NT2/D1 (cell line): Measurements from ENCODE around the gene CP.
"Not testable (repeated sequence)": the region's sequence is repeated elsewhere in the genome, so short reads cannot be mapped to it uniquely, and the experiment has no call there.

Source experiments
- DNase-seq: peaks from one replicate; pipeline ENCODE4 v3.0.0-alpha.2; 2011; ENCODE audit warnings: low read depth, low spot score
- H3K27me3 ChIP-seq: 2 replicates; pipeline ENCODE4 v1.6.0; 2011; ENCODE audit warnings: mild to moderate bottlenecking; ENCODE audit not compliant: insufficient read length, insufficient read depth
- H3K36me3 ChIP-seq: 2 replicates; pipeline ENCODE4 v1.6.1; 2011; ENCODE audit warnings: mild to moderate bottlenecking, low read length, mixed read lengths; ENCODE audit not compliant: insufficient read depth, insufficient read length
- H3K4me1 ChIP-seq: 2 replicates; pipeline ENCODE4 v1.5.1; 2011; ENCODE audit not compliant: insufficient read depth, insufficient read length
- H3K4me3 ChIP-seq: 2 replicates; pipeline ENCODE4 v1.5.1; 2011; ENCODE audit warnings: low read depth; ENCODE audit not compliant: insufficient read length
- H3K9ac ChIP-seq: 2 replicates; pipeline ENCODE4 v1.6.0; 2011; ENCODE audit warnings: low read depth; ENCODE audit not compliant: insufficient read length
- H3K9me3 ChIP-seq: 2 replicates; pipeline ENCODE4 v1.5.1; 2011; ENCODE audit warnings: mild to moderate bottlenecking, low read length; ENCODE audit not compliant: insufficient read depth
- SUZ12 ChIP-seq: IDR thresholded peaks from 2 replicates; pipeline ENCODE4 v1.6.1; 2011; ENCODE audit not compliant: insufficient read length, insufficient read depth; ENCODE audit errors: extremely low read depth
- YY1 ChIP-seq: IDR thresholded peaks from 2 replicates; pipeline ENCODE4 v1.6.1; 2011; ENCODE audit not compliant: insufficient read length, insufficient read depth
- ZNF274 ChIP-seq: IDR thresholded peaks from 2 replicates; pipeline ENCODE4 v1.6.1; 2011; ENCODE audit warnings: mild to moderate bottlenecking, low read depth, low read length

The CP gene

GRCh38 chr3:149252272-149252671 lies 30.6 kb upstream of the CP start:
- Histone ChIP-seq H3K4me3 (no peak overlapping the region), H3K9ac (no peak overlapping the region), H3K36me3 (no peaks in the 10 kb centered on the region), H3K9me3 (no peaks in the 10 kb centered on the region), H3K27me3 (no peaks in the 10 kb centered on the region), H3K4me1 (no peaks in the 10 kb centered on the region)
- no peak for DNase-seq
- TF ChIP-seq ZNF274: no peak
- TF ChIP-seq YY1: no peak
- TF ChIP-seq SUZ12: no peak

- DNase-seq: no peak
- Histone ChIP-seq H3K4me3 (no peak overlapping the region), H3K9me3 (no peaks in the 10 kb centered on the region), H3K9ac (no peak overlapping the region), H3K36me3 (no peaks in the 10 kb centered on the region), H3K27me3 (no peaks in the 10 kb centered on the region), H3K4me1 (no peaks in the 10 kb centered on the region)
- no peak for TF ChIP-seq ZNF274
- TF ChIP-seq SUZ12: no peak
- no peak for TF ChIP-seq YY1
Measured at GRCh38 chr3:149251186-149251585, 29.6 kb upstream of the CP start.

GRCh38 chr3:149247929-149248691 lies 26.5 kb upstream of the CP start:
- DNase-seq: no peak
- TF ChIP-seq YY1 (no peak), SUZ12 (no peak), ZNF274 (no peak)
- Histone ChIP-seq H3K4me3 (no peak overlapping the region), H3K27me3 (no peaks in the 10 kb centered on the region), H3K4me1 (no peaks in the 10 kb centered on the region), H3K9me3 (no peaks in the 10 kb centered on the region), H3K9ac (no peak overlapping the region), H3K36me3 (no peaks in the 10 kb centered on the region)

DNA sequence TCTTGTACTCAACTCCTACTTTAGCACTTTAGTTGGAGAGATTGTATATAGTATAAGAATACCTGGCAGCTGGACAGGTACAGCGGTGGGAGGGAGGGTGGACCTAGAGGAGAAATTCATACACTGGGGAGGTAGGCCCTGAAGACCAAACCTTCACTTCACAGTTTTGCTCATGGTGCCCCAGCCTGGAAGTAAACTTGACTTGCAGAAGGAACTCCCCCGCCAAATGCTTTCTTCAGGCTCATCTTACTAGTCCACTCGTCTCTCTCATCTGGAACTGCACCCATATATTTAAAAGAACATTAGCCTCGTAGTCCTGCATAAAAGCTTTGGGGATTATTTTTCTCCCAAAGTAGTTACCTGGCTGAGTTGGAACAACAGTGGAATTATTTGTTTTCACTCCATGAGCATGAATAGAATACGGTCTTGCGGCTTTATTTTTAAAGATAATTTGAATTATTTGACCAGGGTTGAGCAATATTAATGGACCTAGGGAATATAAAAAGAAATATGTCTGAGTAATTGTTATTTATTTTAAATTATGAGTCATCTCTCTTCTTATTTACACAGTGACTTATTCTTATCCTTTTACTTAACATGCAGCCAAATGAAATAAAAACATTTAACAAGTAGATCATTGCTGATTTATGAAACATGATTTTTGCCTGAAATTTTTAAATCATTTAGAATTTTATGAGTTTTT lies 25.5 kb upstream of the CP start:
- Histone ChIP-seq H3K27me3 (no peaks in the 10 kb centered on the region), H3K9me3 (no peaks in the 10 kb centered on the region), H3K36me3 (no peaks in the 10 kb centered on the region), H3K9ac (no peak overlapping the region), H3K4me3 (no peak overlapping the region), H3K4me1 (no peaks in the 10 kb centered on the region)
- TF ChIP-seq SUZ12 (no peak), ZNF274 (no peak), YY1 (no peak)
- no peak for DNase-seq

DNA sequence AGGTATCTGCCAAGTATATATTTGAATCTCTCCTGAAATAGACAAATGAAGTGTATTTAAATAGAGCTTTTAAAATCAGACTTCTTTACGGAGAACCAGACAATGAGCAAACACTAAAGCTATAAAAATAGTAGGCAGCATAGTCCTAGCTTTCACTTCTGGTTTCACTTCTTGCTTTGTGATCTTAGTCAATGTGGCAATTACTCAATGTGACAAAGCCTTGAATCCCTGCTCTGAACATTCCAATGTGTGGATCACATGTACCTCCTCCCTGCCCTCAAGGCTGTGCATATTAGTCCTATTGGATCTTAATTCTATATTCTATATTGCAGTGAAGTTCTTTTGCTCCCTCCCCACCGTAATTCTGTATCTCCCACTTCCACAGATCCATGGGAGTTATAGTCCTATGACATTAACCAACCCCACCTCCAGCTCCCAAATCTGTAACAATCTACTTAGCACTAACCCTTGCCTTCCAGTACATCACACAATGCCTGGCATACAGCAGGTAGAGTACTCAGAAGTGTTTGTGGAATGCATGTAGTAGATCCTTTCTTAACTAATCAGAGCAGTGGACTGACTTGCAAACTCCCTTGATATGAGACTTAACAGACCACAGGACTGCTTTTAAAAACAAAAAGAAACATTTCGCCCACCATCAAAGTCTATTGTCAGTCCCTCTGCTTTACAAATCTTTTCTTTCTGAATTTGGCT lies 24.3 kb upstream of the CP start:
- no peak for TF ChIP-seq ZNF274
- no peak for TF ChIP-seq SUZ12
- TF ChIP-seq YY1: no peak
- DNase-seq: no peak
- no peak overlapping the region for H3K9ac ChIP-seq

DNA sequence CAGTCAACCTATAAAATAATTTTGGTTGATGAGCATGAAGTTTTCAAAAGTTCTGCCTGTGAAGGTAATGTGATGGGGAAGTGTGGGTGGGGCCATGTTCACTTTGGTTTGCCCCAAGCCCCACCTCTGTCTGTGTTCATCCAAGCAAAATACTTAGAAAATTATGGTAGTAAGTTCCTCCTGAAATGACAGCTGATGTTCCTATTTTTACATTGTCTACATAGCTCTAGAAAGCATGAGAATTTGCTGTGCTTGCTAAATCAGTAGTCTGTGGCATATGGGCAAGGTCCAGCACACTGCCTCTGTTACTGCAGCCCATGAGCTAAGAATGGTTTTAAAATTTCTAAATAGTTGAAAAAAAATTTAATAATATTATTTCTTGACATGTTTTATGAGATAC lies 21.9 kb upstream of the CP start:
- no peak overlapping the region for H3K4me3 ChIP-seq
- TF ChIP-seq SUZ12 (no peak), YY1 (no peak), ZNF274 (no peak)
- H3K4me1 ChIP-seq: no peaks in the 10 kb centered on the region
- no peaks in the 10 kb centered on the region for H3K9me3 ChIP-seq
- DNase-seq: no peak
- no peaks in the 10 kb centered on the region for H3K36me3 ChIP-seq
- no peak overlapping the region for H3K9ac ChIP-seq
- no peaks in the 10 kb centered on the region for H3K27me3 ChIP-seq

More for the DNA sequence above, 24.3 kb upstream of the CP start:
- H3K27me3 ChIP-seq: no peaks in the 10 kb centered on the region
- no peaks in the 10 kb centered on the region for H3K9me3 ChIP-seq
- H3K36me3 ChIP-seq: no peaks in the 10 kb centered on the region
- H3K4me1 ChIP-seq: no peaks in the 10 kb centered on the region
- no peak overlapping the region for H3K4me3 ChIP-seq

GRCh38 chr3:149239357-149239936 lies 17.8 kb upstream of the CP start:
- Histone ChIP-seq H3K36me3 (no peaks in the 10 kb centered on the region), H3K4me1 (peaks cover 7% of the 10 kb centered on the region), H3K4me3 (no peak overlapping the region), H3K9ac (no peak overlapping the region), H3K27me3 (no peaks in the 10 kb centered on the region), H3K9me3 (0 out of 2 replicates have a peak, but pooled peaks cover 5% of the 10 kb centered on the region)
- TF ChIP-seq YY1: no peak
- no peak for TF ChIP-seq SUZ12
- TF ChIP-seq ZNF274: no peak
- DNase-seq: no peak

- H3K4me1 ChIP-seq, H3K36me3 ChIP-seq, H3K9me3 ChIP-seq, H3K4me3 ChIP-seq, H3K27me3 ChIP-seq, DNase-seq, H3K9ac ChIP-seq: not testable (repeated sequence)
Measured at GRCh38 chr3:149238268-149238667, 16.6 kb upstream of the CP start.
